Ectodermal cell (in vitro differentiated cells): ENCODE measurements around the gene PRPF19.
A peak's percentile ranks its signal among the peaks of the same experiment; 100 is the strongest.

Experiments used
- H3K27ac ChIP-seq: 2 replicates; pipeline ENCODE4 v1.7.0; 2013; ENCODE audit warnings: mild to moderate bottlenecking, low read depth, low read length; ENCODE audit not compliant: insufficient read depth, poor library complexity, severe bottlenecking
- H3K27me3 ChIP-seq: 2 replicates; pipeline ENCODE4 v1.7.0; 2013; ENCODE audit warnings: mild to moderate bottlenecking, low read length; ENCODE audit not compliant: insufficient read depth, control insufficient read depth, poor library complexity, severe bottlenecking
- H3K36me3 ChIP-seq: one replicate; pipeline ENCODE4 v1.7.0; 2013; ENCODE audit warnings: low read length; ENCODE audit not compliant: control insufficient read depth, insufficient read depth
- H3K4me1 ChIP-seq: one replicate; pipeline ENCODE4 v1.7.0; 2013; ENCODE audit warnings: low read length; ENCODE audit not compliant: control insufficient read depth, insufficient read depth
- H3K4me3 ChIP-seq: 2 replicates; pipeline ENCODE4 v1.7.0; 2013; ENCODE audit warnings: low read depth, low read length, control low read depth; ENCODE audit not compliant: insufficient read depth
- H3K9me3 ChIP-seq: 2 replicates; pipeline ENCODE4 v1.7.0; 2013; ENCODE audit warnings: mild to moderate bottlenecking, low read length, moderate library complexity; ENCODE audit not compliant: control insufficient read depth
- WGBS, 2 experiments: methylation state at CpG; one replicate each; pipeline ENCODE4 v1.1.7; 2013; ENCODE audit warnings: missing lambda C conversion rate in 2 of 2; 5-methylcytosine and 5-hydroxymethylcytosine counted together

PRPF19 gene

GRCh38 chr11:60931917-60932316 is 25.5 kb upstream of the PRPF19 start:
- no peak overlapping the region for H3K27ac ChIP-seq
- WGBS, 2 experiments: 88 to 91% methylated on average over 9 of the region's 9 CpGs

GRCh38 chr11:60930394-60930793 is 24.0 kb upstream of the PRPF19 start:
- H3K9me3 ChIP-seq: no peaks in the 10 kb centered on the region
- peaks cover 14% of the 10 kb centered on the region for H3K4me1 ChIP-seq
- H3K36me3 ChIP-seq: peaks cover 42% of the 10 kb centered on the region
- H3K4me3 ChIP-seq: no peak overlapping the region
- 94% methylated on average over 4 of the region's 4 CpGs for WGBS, 2 experiments
- no peak overlapping the region for H3K27ac ChIP-seq
- H3K27me3 ChIP-seq: no peaks in the 10 kb centered on the region

More at GRCh38 chr11:60931917-60932316, 25.5 kb upstream of the PRPF19 start:
- no peaks in the 10 kb centered on the region for H3K27me3 ChIP-seq
- peaks cover 42% of the 10 kb centered on the region for H3K36me3 ChIP-seq
- H3K9me3 ChIP-seq: no peaks in the 10 kb centered on the region
- peaks cover 6% of the 10 kb centered on the region for H3K4me1 ChIP-seq
- no peak overlapping the region for H3K4me3 ChIP-seq

- Histone ChIP-seq H3K4me1 (peaks cover 17% of the 10 kb centered on the region), H3K27me3 (no peaks in the 10 kb centered on the region), H3K4me3 (no peak overlapping the region), H3K27ac (no peak overlapping the region), H3K36me3 (peaks cover 42% of the 10 kb centered on the region), H3K9me3 (no peaks in the 10 kb centered on the region)
- WGBS, 2 experiments: 88 to 93% methylated on average over 4 of the region's 4 CpGs
These were observed 23.4 kb upstream of the PRPF19 start for GRCh38 chr11:60929764-60930163.

- peaks cover 22% of the 10 kb centered on the region for H3K4me1 ChIP-seq
- H3K36me3 ChIP-seq: peaks cover 36% of the 10 kb centered on the region
- H3K9me3 ChIP-seq: no peaks in the 10 kb centered on the region
- 95 to 96% methylated on average over 20 of the region's 20 CpGs for WGBS, 2 experiments
- no peak overlapping the region for H3K4me3 ChIP-seq
- no peak overlapping the region for H3K27ac ChIP-seq
- H3K27me3 ChIP-seq: peaks cover 3% of the 10 kb centered on the region
These were observed 22.2 kb upstream of the PRPF19 start for GRCh38 chr11:60928563-60929001.

- Histone ChIP-seq H3K9me3 (no peaks in the 10 kb centered on the region), H3K27me3 (peaks cover 3% of the 10 kb centered on the region), H3K4me3 (no peak overlapping the region), H3K4me1 (peaks cover 17% of the 10 kb centered on the region), H3K27ac (no peak overlapping the region), H3K36me3 (peaks cover 36% of the 10 kb centered on the region)
- WGBS, 2 experiments: 91% methylated on average over 16 of the region's 16 CpGs
These were observed 21.2 kb upstream of the PRPF19 start for GRCh38 chr11:60927600-60927999.

GRCh38 chr11:60927061-60927592 is 20.7 kb upstream of the PRPF19 start:
- H3K4me1 ChIP-seq: peaks cover 16% of the 10 kb centered on the region
- no peak overlapping the region for H3K4me3 ChIP-seq
- peaks cover 3% of the 10 kb centered on the region for H3K27me3 ChIP-seq
- 94% methylated on average over 8 of the region's 8 CpGs for WGBS, 2 experiments
- peaks cover 35% of the 10 kb centered on the region for H3K36me3 ChIP-seq
- H3K27ac ChIP-seq: no peak overlapping the region
- no peaks in the 10 kb centered on the region for H3K9me3 ChIP-seq

- peaks cover 31% of the 10 kb centered on the region for H3K36me3 ChIP-seq
These were observed 20.1 kb upstream of the PRPF19 start for GRCh38 chr11:60926500-60926899.

GRCh38 chr11:60925868-60926267 is 19.5 kb upstream of the PRPF19 start:
- peaks cover 31% of the 10 kb centered on the region for H3K36me3 ChIP-seq
- no peak overlapping the region for H3K27ac ChIP-seq
- peak overlapping the region; percentile 89 for H3K4me3 ChIP-seq

More at GRCh38 chr11:60926500-60926899, 20.1 kb upstream of the PRPF19 start:
- H3K4me1 ChIP-seq: peaks cover 16% of the 10 kb centered on the region
- no peak overlapping the region for H3K27ac ChIP-seq
- H3K27me3 ChIP-seq: peaks cover 3% of the 10 kb centered on the region
- no peak overlapping the region for H3K4me3 ChIP-seq
- H3K9me3 ChIP-seq: no peaks in the 10 kb centered on the region
- 85% methylated on average over 8 of the region's 8 CpGs for WGBS, 2 experiments

GRCh38 chr11:60924906-60925853 is 18.8 kb upstream of the PRPF19 start:
- 1% methylated on average over 35 of the region's 35 CpGs for WGBS, 2 experiments
- Histone ChIP-seq H3K9me3 (no peaks in the 10 kb centered on the region), H3K27ac (no peak overlapping the region), H3K27me3 (peaks cover 3% of the 10 kb centered on the region), H3K4me1 (peaks cover 16% of the 10 kb centered on the region), H3K4me3 (peak overlapping the region; percentile 89), H3K36me3 (peaks cover 32% of the 10 kb centered on the region)

More at GRCh38 chr11:60925868-60926267, 19.5 kb upstream of the PRPF19 start:
- H3K27me3 ChIP-seq: peaks cover 3% of the 10 kb centered on the region
- H3K9me3 ChIP-seq: no peaks in the 10 kb centered on the region
- peaks cover 16% of the 10 kb centered on the region for H3K4me1 ChIP-seq
- 65 to 69% methylated on average over 6 of the region's 6 CpGs for WGBS, 2 experiments
